ENCODE data around the gene OPRL1.
A peak's percentile ranks its signal among the peaks of the same experiment; 100 is the strongest.

OPRL1 gene

DNA sequence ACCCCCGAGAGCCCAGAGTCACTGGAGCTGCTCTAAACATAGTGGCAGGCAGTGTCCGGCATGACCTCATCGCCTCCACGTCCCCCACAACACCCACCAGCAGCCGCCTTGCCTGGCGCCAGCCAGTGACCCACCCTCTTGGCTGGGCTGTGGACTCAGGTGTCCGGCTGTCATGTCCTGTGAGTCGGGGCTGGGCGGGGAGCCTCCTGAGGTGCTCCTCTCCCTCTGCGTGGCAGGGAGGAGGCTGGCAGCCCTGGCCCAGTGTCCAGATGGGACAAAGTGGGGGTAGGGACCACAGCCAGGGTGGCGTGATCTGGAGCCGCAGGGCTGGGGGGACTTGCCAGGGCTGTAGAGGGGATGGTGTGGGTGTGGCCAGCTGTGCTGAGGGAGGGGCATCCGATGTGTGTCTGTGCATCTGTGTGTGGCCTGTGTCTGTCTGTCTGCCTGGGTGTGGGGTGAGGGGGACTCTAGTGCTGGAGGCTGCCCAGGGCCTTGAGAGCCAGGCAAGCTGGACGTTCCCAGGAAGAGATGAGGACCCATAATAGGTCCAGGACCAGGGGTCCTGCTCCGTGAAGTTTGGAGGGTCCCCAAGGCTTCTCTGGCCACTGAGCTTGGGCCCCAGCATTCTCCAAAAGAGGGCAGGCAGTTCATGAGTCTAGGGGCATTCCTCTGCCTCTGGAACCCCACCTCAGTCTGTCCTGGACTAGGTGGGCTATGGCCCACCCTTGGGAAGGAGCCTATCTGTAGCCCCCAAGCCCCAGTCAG is 28.1 kb upstream of the OPRL1 start:
- H3K9me3 ChIP-seq (ENCODE audit: control insufficient read depth, insufficient read depth, low read length): no peaks in the 10 kb centered on the region
- H3K27ac ChIP-seq (ENCODE audit: low read depth, low read length): no peak overlapping the region
- H3K4me1 ChIP-seq (ENCODE audit: control insufficient read depth, insufficient read depth, low read length): peaks cover 18% of the 10 kb centered on the region
- no peak overlapping the region for H3K9ac ChIP-seq (ENCODE audit: low read depth, low read length)
- peaks cover 54% of the 10 kb centered on the region for H3K27me3 ChIP-seq (ENCODE audit: control insufficient read depth, insufficient read depth, low read length)
- no peaks in the 10 kb centered on the region for H3K36me3 ChIP-seq (ENCODE audit: control insufficient read depth, insufficient read depth, low read length)
- H3K4me3 ChIP-seq (ENCODE audit: low read depth, low read length): no peak overlapping the region

GRCh38 chr20:64052326-64052722 is 27.6 kb upstream of the OPRL1 start:
- Histone ChIP-seq H3K4me1 (ENCODE audit: control insufficient read depth, insufficient read depth, low read length) (peaks cover 24% of the 10 kb centered on the region), H3K4me3 (ENCODE audit: low read depth, low read length) (no peak overlapping the region), H3K9me3 (ENCODE audit: control insufficient read depth, insufficient read depth, low read length) (no peaks in the 10 kb centered on the region), H3K9ac (ENCODE audit: low read depth, low read length) (no peak overlapping the region), H3K27ac (ENCODE audit: low read depth, low read length) (no peak overlapping the region), H3K27me3 (ENCODE audit: control insufficient read depth, insufficient read depth, low read length) (peaks cover 53% of the 10 kb centered on the region), H3K36me3 (ENCODE audit: control insufficient read depth, insufficient read depth, low read length) (no peaks in the 10 kb centered on the region)

- Histone ChIP-seq H3K9ac (ENCODE audit: low read depth, low read length) (no peak overlapping the region), H3K27ac (ENCODE audit: low read depth, low read length) (no peak overlapping the region)
Observed at GRCh38 chr20:64052987-64053840, 26.7 kb upstream of the OPRL1 start.

GRCh38 chr20:64053841-64054661 is 25.8 kb upstream of the OPRL1 start:
- Histone ChIP-seq H3K4me1 (ENCODE audit: control insufficient read depth, insufficient read depth, low read length) (peaks cover 28% of the 10 kb centered on the region), H3K36me3 (ENCODE audit: control insufficient read depth, insufficient read depth, low read length) (no peaks in the 10 kb centered on the region), H3K27me3 (ENCODE audit: control insufficient read depth, insufficient read depth, low read length) (peaks cover 36% of the 10 kb centered on the region), H3K9me3 (ENCODE audit: control insufficient read depth, insufficient read depth, low read length) (no peaks in the 10 kb centered on the region), H3K27ac (ENCODE audit: low read depth, low read length) (peak overlapping the region; percentile 83), H3K9ac (ENCODE audit: low read depth, low read length) (no peak overlapping the region), H3K4me3 (ENCODE audit: low read depth, low read length) (no peak overlapping the region)

More at GRCh38 chr20:64052987-64053840, 26.7 kb upstream of the OPRL1 start:
- peaks cover 28% of the 10 kb centered on the region for H3K4me1 ChIP-seq (ENCODE audit: control insufficient read depth, insufficient read depth, low read length)
- H3K36me3 ChIP-seq (ENCODE audit: control insufficient read depth, insufficient read depth, low read length): no peaks in the 10 kb centered on the region
- H3K27me3 ChIP-seq (ENCODE audit: control insufficient read depth, insufficient read depth, low read length): peaks cover 44% of the 10 kb centered on the region
- H3K9me3 ChIP-seq (ENCODE audit: control insufficient read depth, insufficient read depth, low read length): no peaks in the 10 kb centered on the region
- H3K4me3 ChIP-seq (ENCODE audit: low read depth, low read length): no peak overlapping the region

GRCh38 chr20:64055396-64055892 is 24.4 kb upstream of the OPRL1 start:
- H3K9me3 ChIP-seq (ENCODE audit: control insufficient read depth, insufficient read depth, low read length): no peaks in the 10 kb centered on the region
- peaks cover 23% of the 10 kb centered on the region for H3K27me3 ChIP-seq (ENCODE audit: control insufficient read depth, insufficient read depth, low read length)
- peaks cover 24% of the 10 kb centered on the region for H3K4me1 ChIP-seq (ENCODE audit: control insufficient read depth, insufficient read depth, low read length)
- H3K36me3 ChIP-seq (ENCODE audit: control insufficient read depth, insufficient read depth, low read length): no peaks in the 10 kb centered on the region
- H3K9ac ChIP-seq (ENCODE audit: low read depth, low read length): no peak overlapping the region
- no peak overlapping the region for H3K4me3 ChIP-seq (ENCODE audit: low read depth, low read length)
- H3K27ac ChIP-seq (ENCODE audit: low read depth, low read length): no peak overlapping the region

DNA sequence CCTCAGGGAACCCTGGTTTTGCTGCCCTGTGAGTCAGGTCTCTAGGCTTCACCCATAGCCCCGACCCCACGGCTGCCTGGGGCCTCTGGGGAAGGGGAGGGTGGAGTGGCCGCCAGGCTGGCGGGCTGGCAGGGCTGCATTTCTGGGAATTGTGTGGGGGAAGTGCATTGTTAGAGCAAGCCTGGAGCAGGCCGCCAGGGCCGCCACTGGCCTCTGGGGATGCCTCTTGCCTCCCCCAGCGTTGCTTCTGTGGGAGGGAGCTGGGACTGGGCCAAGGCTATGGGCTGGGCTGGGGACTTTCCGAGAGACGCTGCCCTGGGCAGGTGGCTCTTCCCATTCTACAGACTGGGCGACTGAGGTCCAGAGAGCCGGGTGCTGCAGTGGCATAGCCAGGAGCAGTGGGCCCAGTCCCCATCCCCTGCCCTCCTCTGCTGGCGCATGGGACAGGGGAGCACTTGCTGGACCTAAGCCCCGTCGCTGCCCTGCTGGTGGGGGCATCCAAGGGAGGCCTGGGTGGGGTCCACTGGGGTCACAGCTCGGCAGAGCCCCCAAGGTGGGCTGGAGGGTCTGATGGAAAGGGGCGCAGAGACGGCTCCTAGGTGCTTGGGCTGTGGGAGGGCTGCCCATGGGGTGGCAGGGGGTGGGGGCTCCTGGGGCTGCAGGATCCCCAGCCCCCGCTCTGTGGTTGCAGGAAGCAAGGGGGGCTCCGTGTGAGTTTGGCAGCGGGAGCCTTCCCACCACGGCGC is 23.8 kb upstream of the OPRL1 start:
- H3K27ac ChIP-seq (ENCODE audit: low read depth, low read length): no peak overlapping the region
- H3K9ac ChIP-seq (ENCODE audit: low read depth, low read length): no peak overlapping the region
- no peaks in the 10 kb centered on the region for H3K9me3 ChIP-seq (ENCODE audit: control insufficient read depth, insufficient read depth, low read length)
- peaks cover 24% of the 10 kb centered on the region for H3K4me1 ChIP-seq (ENCODE audit: control insufficient read depth, insufficient read depth, low read length)
- H3K27me3 ChIP-seq (ENCODE audit: control insufficient read depth, insufficient read depth, low read length): peaks cover 17% of the 10 kb centered on the region
- no peak overlapping the region for H3K4me3 ChIP-seq (ENCODE audit: low read depth, low read length)
- no peaks in the 10 kb centered on the region for H3K36me3 ChIP-seq (ENCODE audit: control insufficient read depth, insufficient read depth, low read length)

DNA sequence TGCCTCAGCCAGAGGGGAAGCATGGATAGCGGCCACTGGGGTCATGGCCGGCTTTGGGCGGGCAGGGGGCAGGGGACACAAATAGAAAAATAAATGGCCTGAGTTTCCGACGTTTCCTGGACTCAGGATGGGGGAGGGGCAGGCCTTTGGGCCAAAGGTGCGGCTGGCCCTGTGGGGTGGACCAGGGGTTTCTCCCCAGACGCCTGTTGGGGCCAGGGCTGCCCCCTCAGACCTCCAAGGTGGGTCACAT is 23.3 kb upstream of the OPRL1 start:
- no peak overlapping the region for H3K27ac ChIP-seq (ENCODE audit: low read depth, low read length)
- no peak overlapping the region for H3K4me3 ChIP-seq (ENCODE audit: low read depth, low read length)
- H3K4me1 ChIP-seq (ENCODE audit: control insufficient read depth, insufficient read depth, low read length): peaks cover 24% of the 10 kb centered on the region
- H3K27me3 ChIP-seq (ENCODE audit: control insufficient read depth, insufficient read depth, low read length): peaks cover 12% of the 10 kb centered on the region
- no peaks in the 10 kb centered on the region for H3K9me3 ChIP-seq (ENCODE audit: control insufficient read depth, insufficient read depth, low read length)
- H3K36me3 ChIP-seq (ENCODE audit: control insufficient read depth, insufficient read depth, low read length): no peaks in the 10 kb centered on the region
- no peak overlapping the region for H3K9ac ChIP-seq (ENCODE audit: low read depth, low read length)

- Histone ChIP-seq H3K36me3 (ENCODE audit: control insufficient read depth, insufficient read depth, low read length) (no peaks in the 10 kb centered on the region), H3K4me1 (ENCODE audit: control insufficient read depth, insufficient read depth, low read length) (peaks cover 24% of the 10 kb centered on the region), H3K27ac (ENCODE audit: low read depth, low read length) (no peak overlapping the region), H3K9me3 (ENCODE audit: control insufficient read depth, insufficient read depth, low read length) (no peaks in the 10 kb centered on the region), H3K4me3 (ENCODE audit: low read depth, low read length) (no peak overlapping the region), H3K9ac (ENCODE audit: low read depth, low read length) (no peak overlapping the region), H3K27me3 (ENCODE audit: control insufficient read depth, insufficient read depth, low read length) (peaks cover 11% of the 10 kb centered on the region)
Observed at GRCh38 chr20:64056889-64057627, 22.8 kb upstream of the OPRL1 start.

- Histone ChIP-seq H3K27me3 (ENCODE audit: control insufficient read depth, insufficient read depth, low read length) (peaks cover 7% of the 10 kb centered on the region; the same call in 1 of the 2 replicates), H3K9ac (ENCODE audit: low read depth, low read length) (no peak overlapping the region), H3K4me3 (ENCODE audit: low read depth, low read length) (no peak overlapping the region), H3K4me1 (ENCODE audit: control insufficient read depth, insufficient read depth, low read length) (peaks cover 30% of the 10 kb centered on the region), H3K9me3 (ENCODE audit: control insufficient read depth, insufficient read depth, low read length) (no peaks in the 10 kb centered on the region), H3K36me3 (ENCODE audit: control insufficient read depth, insufficient read depth, low read length) (no peaks in the 10 kb centered on the region), H3K27ac (ENCODE audit: low read depth, low read length) (no peak overlapping the region)
Observed at GRCh38 chr20:64057628-64058498, 22.0 kb upstream of the OPRL1 start.
